ENCODE measurements around the gene ASTN2.

DNA sequence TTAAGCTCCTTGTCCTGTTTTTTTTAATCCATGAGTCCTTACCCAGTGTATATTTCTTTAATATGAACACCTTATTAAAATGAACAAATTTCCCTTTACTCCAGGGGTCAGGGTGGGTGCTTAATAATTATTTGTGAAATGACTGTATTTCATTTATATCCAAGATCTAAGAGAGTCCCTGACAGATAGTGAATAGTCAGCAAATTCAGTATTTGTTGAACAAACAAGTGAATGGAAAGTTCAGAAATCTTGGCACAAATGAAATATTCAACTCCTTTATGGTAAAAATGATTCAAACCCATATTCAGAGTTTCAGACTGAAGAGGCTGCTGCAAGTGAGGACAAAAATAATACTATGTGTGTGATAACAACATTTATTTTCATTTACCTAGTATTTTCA lies 59.9 kb downstream of the ASTN2 start:
- TF ChIP-seq, protein P1, sequence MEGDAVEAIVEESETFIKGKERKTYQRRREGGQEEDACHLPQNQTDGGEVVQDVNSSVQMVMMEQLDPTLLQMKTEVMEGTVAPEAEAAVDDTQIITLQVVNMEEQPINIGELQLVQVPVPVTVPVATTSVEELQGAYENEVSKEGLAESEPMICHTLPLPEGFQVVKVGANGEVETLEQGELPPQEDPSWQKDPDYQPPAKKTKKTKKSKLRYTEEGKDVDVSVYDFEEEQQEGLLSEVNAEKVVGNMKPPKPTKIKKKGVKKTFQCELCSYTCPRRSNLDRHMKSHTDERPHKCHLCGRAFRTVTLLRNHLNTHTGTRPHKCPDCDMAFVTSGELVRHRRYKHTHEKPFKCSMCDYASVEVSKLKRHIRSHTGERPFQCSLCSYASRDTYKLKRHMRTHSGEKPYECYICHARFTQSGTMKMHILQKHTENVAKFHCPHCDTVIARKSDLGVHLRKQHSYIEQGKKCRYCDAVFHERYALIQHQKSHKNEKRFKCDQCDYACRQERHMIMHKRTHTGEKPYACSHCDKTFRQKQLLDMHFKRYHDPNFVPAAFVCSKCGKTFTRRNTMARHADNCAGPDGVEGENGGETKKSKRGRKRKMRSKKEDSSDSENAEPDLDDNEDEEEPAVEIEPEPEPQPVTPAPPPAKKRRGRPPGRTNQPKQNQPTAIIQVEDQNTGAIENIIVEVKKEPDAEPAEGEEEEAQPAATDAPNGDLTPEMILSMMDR (IDR thresholded peaks at IDR 0.05; ENCODE audit: low read length): no peak
- TF ChIP-seq EZH2 (IDR thresholded peaks at IDR 0.05; ENCODE audit: borderline replicate concordance, low read length): no peak

Data from OCI-LY1 (cell line).